Measurements from ENCODE around the gene FSTL3.
"Not testable (repeated sequence)": the region's sequence is repeated elsewhere in the genome, so short reads cannot be mapped to it uniquely, and the experiment has no call there.

FSTL3 gene

DNA sequence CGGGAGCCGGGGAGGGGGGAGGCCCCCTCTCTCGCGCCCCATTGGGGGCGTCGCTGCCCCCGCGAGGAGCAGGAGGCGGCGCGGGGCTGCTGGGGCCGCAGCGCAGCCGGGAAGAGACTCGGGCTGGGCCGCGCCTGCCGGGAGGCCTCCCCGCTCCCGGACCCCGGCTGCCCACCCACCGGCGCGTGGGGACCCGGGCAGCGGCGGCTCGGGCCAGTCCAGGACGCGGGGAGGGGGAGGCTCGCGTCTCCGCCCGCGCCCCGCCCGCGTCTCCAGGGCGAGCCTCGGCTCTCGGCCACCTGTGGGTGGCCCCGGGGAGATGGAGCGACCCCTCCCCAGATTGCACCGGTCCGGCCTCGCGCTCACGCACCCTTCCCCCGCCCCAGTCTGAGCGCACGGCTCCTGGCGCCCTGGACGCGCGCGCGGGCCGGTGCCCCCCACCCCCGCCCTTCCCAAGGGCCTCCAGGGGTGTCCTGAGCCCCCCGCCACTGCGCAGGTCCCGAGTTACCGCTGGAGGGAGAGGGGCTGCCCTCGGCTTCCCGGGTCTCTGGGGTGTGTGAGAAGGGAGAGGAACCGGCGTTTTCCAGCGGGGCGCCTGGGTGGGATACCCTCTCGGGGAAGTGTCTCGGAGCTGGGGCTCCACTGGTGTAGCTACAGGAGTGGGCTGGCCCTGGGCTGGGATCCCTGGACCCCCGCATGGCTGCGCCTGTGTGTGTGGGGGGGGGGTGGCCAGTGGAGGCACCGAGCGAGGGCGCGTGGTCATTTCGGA is 33.2 kb downstream of the FSTL3 start:
- DNase-seq (ENCODE audit: low read depth, low spot score), result no peak

GRCh38 chr19:709965-710571 is 33.9 kb downstream of the FSTL3 start:
- DNase-seq (ENCODE audit: low read depth, low spot score), result no peak

GRCh38 chr19:710767-711166 is 34.6 kb downstream of the FSTL3 start:
- DNase-seq (ENCODE audit: low read depth, low spot score), result no peak

DNA sequence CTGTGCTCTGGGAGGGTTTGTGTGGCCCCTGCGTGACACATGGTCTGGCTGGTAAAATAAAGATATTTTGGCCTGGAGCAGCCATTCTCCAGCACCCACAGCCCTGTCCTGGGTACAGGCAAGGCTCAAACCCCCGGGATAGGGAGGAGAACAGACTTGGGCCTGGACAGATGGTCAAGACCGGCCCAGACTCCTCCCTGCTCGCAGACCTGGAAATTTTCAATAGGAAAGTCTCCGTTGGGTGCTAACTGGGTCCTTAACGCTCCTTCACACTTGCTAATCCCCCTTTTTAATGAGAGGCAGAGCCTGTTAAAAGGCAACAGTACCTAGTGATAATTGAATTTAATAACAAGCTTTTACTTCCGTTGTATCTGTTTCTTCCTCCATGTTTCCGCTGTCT is 35.1 kb downstream of the FSTL3 start:
- no peak for DNase-seq (ENCODE audit: low read depth, low spot score)

DNA sequence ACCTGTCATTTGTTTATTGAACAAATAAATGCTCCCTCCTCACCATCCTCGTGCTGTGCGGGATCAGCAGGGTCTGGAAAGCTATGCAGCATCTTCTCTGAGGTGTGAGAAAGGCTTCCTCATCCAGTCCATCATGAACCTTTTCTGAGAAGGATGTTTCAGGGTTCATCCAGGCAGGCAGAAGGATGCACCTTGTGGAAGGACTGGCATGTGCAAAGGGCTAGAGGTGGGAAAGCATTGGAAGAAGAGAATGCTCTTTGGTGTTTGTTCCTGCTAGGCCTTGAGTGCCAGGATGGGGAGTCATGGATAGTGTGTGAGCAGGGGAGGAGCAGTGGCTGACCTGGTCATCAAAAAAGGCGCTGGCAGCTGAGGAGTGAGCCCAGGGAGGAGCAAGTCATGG is 39.2 kb downstream of the FSTL3 start:
- no peak for DNase-seq (ENCODE audit: low read depth, low spot score)

DNA sequence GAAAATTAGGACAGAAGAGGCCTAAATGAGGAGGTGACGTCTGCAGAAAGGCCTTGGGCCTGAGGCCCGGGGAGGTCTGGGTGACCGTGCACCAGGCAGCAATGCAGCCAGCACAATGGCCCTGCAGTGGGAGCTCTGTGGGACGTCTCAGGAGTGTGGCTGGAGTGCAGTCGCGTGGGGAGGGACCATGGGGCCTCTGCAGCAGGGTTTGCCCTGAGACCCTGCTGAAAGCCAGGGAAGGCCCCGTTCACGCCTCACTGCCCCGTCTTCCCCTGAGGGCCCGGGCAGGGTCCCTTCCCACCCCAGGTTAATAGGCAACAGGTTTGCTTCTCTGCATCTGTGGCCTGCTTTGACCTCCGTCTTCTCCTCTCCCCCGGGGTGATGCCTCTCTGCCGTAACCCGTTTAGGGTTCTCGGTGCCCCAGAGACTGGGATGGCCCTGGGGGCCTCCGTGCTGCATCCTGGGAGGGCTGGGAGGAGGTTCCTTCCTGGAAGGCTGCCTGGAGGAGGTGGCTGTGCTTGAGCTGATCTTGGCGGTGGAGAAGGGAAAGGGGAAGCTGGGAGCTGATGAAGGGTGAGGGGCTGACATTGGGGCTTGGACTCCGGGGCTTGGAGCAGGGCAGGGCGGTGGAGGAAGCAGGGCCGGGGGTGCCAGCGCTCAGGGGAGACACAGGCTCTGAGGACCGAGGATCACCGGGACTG is 42.2 kb downstream of the FSTL3 start:
- DNase-seq (ENCODE audit: low read depth, low spot score), result no peak

DNA sequence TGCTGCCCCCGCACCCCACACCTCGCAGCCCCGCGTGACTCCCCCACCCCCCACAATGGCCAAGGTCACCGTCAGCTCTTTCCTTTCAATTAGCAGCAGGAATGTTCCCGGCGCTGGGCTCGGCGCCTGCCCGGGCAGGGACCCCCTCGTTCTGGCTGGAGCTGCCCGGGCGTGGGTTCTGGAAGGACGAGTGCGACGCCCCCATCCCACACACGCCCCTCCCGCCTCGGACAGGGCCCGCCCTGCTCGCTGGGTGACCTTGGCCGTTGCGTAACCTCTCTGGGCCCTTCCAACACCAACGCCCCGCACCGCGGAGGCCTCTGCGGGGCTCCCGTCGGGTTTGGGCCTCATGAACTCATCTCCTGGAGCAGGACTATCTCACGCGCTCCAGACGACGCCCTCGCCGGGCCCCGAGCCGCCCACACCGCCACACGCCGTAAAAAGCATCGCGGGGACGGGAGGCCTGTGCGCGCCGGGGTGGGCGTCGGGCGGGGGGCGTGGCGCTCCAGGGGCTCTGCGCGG is 42.9 kb downstream of the FSTL3 start:
- no peak for DNase-seq (ENCODE audit: low read depth, low spot score)

GRCh38 chr19:719636-720344 is 43.6 kb downstream of the FSTL3 start:
- DNase-seq (ENCODE audit: low read depth, low spot score), result no peak

DNA sequence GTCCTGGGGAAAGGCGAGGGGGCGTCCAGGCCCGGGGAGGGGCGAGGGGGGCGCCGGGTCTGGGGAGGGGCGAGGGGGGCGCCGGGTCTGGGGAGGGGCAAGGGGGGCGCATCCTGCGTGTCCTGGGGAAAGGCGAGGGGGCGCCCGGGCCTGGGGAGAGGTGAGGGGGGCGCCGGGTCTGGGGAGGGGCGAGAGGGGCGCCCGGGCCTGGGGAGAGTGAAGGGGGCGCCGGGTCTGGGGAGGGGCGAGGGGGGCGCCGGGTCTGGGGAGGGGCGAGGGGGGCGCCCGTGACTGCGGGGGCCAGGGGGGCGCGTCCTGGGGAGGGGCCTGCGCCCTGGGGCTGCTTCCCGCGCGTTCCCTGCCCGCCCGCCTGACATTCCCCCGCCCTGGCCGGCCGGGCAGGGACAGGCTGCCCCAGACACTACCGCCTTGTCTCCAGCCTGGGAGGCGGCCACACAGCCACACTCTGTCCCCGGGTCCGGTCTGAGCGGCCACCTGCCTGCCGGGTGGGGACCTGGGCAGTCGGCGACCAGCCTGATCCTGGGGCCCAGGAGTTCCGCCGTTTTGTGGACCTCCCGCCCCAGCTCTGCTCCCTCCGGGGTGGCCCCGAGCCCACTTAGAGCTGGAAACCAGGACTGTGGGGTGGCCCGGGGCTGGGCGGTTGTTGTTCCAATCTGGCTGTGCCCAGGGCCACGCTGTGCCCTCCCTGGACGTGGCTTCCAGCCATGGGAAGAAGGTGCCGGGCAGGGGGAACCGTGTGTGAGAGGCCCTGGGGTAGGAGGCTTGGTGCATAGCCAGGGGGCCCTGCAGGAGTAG is 44.4 kb downstream of the FSTL3 start:
- DNase-seq (ENCODE audit: low read depth, low spot score), result no peak

GRCh38 chr19:722553-723101 is 46.4 kb downstream of the FSTL3 start:
- no peak for DNase-seq (ENCODE audit: low read depth, low spot score)

GRCh38 chr19:723247-723646 is 47.1 kb downstream of the FSTL3 start:
- DNase-seq (ENCODE audit: low read depth, low spot score), result no peak

GRCh38 chr19:723714-724113 is 47.5 kb downstream of the FSTL3 start:
- no peak for DNase-seq (ENCODE audit: low read depth, low spot score)

DNA sequence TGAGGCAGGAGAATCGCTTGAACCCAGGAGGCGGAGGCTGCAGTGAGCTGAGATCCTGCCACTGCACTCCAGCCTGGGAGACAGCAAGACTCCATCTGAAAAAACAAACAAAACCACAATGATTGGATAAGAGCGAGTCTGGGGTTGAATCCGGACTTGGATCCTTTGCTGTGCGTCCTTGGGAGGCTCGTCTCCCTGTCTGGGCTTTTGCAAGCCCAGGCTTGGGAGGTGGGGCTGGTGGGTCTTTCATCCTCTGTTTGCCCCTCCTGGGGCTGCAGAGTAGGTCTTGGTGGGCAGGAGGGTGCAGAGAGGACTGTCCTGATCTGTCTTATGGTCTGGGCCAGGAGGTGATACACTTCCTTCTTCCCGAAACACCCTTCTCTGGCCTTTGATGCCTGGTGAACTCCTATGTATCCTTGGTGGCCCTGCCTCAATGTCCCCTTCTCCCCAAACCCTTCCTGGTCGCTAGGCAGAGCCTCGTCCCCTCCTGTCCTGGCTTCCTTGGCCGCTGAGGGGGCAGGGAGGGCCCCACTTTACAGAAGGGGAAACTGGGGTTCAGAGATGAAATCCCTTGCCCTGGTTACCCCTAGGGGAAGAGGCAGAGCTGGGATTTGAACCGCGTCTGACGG is 49.4 kb downstream of the FSTL3 start:
- DNase-seq (ENCODE audit: low read depth, low spot score), result no peak

GRCh38 chr19:726993-727956 is 51.1 kb downstream of the FSTL3 start:
- DNase-seq (ENCODE audit: low read depth, low spot score), result no peak

DNA sequence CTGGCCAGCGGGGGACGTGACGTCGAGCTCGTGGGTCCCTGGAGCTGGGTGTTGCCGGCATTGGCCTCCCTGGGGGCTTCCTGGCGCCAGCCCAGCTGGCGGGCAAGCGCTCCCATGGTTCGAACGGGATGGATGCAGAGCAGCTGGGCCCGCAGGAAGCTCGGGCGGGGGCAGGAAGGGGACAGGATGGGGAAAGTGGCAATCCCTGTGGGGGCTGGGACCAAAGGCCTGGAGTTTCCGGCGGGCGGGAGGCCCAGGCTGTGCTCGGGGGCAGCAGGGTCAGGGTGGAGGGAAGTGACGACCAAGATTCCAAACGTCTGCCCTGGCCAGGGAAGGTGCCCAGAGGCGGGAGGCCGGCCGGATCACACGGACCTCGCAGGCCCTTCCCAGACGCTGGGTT is 51.8 kb downstream of the FSTL3 start:
- DNase-seq (ENCODE audit: low read depth, low spot score), result no peak

GRCh38 chr19:729564-729963 is 53.4 kb downstream of the FSTL3 start:
- DNase-seq (ENCODE audit: low read depth, low spot score), result not testable (repeated sequence)

DNA sequence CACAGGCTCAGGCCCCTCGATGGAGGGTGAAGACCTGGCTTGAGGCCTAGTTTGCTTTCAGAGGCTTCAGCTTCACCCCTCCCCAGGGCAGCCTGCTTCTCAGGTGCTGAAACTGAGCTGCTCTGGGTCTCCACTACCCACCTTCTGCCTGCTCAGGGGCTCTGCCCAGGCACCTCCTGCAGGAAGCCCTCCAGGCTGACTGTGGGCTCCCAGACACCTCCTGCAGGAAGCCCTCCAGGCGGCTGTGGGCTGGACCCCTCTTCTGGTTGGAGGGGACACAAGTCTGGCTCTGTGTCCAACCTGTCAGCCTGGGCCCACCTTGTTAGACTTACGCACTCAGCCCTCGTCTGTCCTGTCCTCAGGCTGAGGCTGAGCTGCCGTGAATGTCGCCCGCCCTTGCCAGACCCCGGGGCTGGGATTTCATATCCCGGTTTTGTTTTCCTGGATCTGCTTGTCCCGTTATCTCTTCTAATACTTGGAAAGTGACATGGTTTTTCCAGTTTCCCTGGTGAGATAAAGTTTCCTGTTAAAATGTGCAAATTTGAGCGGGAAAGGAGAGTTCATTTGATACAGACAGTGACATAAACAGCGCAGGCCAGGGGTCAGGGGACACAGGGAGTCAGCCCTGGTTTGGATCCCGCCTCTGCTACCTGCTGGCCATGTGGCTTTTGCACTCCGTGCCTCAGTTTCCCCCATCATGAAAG is 53.9 kb downstream of the FSTL3 start:
- no peak for DNase-seq (ENCODE audit: low read depth, low spot score)

GRCh38 chr19:731000-731399 is 54.8 kb downstream of the FSTL3 start:
- DNase-seq (ENCODE audit: low read depth, low spot score), result no peak
